LoVo (cell line): ENCODE data around the gene ALOX12.
A peak's percentile ranks its signal among the peaks of the same experiment; 100 is the strongest.

Experiments used
- DNase-seq: peaks from one replicate; pipeline ENCODE4 v3.0.0-alpha.2; 2016; ENCODE audit warnings: low spot score

The ALOX12 gene

DNA sequence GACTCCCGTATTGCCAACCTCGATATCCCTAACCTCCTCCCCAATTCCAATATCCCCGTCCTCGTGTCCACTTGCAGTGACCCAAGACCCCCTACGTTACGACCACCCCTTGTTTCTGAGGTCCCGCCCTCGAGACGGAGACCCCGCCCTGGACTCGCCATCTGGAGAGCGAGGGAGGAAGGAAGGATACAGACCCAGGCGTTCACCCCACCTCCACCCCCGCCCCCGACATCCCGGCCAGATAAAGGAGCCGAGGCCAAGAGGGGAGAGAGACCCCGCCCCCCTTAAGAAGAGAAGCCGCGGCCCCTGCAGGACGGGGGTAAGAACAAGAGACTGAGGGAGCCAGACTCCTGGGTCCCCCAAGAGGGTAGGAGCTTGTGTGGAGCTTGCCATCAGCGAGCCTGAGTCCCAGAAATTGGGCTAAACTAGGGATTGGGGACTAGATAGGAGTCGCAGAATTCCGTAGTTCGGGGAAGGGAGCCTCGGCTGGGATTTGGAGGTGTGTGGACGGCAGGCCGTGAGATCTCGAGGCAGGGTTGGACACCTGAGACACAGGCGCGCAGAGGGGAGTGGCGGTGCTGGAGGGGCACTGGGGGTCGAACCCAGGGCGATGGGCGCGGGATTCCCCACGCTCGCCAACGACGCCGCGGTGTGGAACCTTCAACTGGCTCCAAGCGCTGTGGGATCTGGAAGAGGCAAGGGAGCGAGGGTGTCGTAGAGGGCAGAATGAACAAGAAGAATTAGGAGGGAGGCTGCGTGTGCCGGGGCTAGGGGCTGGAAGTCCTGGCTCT lies 27.1 kb downstream of the ALOX12 start, which contains the start of gene BCL6B:
Gene BCL6B (plus strand): TSS at position 270 of the 791 bp plus-strand sequence. CDS start 622 bp downstream, outside the sequence.
- no peak for DNase-seq

DNA sequence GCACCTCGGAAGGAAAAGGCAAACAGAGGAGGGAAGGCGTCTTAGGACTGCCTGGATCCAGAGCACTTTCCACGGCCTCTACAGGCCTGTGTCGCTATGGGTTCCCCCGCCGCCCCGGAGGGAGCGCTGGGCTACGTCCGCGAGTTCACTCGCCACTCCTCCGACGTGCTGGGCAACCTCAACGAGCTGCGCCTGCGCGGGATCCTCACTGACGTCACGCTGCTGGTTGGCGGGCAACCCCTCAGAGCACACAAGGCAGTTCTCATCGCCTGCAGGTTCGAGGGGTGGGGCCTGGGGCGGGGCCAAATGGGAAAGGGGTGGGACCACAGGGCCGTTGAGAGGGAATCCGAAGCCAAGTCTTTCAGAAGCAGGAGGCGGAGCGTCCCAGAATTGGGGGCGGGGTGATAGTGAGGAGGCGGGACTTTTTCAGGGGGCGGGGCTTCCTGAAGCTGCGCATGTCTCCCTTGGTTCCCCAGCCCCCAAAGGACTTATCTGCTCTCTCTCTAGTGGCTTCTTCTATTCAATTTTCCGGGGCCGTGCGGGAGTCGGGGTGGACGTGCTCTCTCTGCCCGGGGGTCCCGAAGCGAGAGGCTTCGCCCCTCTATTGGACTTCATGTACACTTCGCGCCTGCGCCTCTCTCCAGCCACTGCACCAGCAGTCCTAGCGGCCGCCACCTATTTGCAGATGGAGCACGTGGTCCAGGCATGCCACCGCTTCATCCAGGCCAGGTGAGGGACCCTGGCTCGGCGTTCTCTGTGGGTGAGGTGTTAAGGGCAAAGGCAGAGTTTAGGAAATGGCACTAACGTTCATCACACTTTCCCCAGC lies 27.9 kb downstream of the ALOX12 start:
- no peak for DNase-seq

DNA sequence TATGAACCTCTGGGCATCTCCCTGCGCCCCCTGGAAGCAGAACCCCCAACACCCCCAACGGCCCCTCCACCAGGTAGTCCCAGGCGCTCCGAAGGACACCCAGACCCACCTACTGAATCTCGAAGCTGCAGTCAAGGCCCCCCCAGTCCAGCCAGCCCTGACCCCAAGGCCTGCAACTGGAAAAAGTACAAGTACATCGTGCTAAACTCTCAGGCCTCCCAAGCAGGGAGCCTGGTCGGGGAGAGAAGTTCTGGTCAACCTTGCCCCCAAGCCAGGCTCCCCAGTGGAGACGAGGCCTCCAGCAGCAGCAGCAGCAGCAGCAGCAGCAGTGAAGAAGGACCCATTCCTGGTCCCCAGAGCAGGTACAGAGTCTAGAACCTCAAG lies 28.5 kb downstream of the ALOX12 start:
- no peak for DNase-seq

DNA sequence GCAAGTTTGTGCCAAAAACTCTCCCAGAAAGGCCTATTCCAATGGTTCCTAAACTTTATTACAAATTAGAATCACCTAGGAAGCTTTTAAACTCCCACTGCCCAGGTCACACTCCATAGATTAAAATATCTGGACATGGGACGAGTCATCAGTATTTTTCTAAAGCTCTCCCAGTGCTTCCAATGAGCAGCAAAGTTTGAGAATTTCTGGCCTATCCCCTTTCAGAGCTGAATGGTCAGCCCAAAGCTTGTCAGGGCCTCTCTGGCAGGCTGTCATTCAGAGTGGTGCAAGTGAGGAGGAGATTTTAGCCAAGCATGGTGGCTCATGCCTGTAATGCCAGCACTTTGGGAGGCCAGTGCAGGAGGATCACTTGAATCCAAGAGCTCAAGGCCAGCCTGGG lies 29.4 kb downstream of the ALOX12 start:
- no peak for DNase-seq

DNA sequence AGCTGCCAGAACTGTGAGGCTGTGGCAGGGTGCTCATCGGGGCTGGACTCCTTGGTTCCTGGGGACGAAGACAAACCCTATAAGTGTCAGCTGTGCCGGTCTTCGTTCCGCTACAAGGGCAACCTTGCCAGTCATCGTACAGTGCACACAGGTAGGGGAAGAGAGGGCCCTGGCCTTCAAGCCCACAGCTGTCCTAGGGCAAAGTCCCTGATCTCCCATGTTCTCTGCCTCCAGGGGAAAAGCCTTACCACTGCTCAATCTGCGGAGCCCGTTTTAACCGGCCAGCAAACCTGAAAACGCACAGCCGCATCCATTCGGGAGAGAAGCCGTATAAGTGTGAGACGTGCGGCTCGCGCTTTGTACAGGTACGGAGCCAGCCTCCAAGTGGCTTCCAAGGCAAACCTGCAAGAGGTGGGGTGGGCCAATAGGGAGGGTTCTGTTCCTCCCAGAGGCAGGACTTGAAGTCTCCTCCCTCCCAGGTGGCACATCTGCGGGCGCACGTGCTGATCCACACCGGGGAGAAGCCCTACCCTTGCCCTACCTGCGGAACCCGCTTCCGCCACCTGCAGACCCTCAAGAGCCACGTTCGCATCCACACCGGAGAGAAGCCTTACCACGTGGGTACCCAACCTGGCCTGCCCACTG lies 30.7 kb downstream of the ALOX12 start:
- DNase-seq: no peak

DNA sequence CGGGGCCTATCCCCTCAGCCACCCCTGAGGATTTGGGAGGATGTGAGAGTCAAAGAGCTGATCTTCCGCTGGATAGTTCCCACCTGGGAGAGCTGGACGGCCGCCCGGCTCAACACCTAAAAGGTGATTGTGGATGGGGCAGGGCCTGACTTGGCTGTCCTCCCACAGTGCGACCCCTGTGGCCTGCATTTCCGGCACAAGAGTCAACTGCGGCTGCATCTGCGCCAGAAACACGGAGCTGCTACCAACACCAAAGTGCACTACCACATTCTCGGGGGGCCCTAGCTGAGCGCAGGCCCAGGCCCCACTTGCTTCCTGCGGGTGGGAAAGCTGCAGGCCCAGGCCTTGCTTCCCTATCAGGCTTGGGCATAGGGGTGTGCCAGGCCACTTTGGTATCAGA lies 31.5 kb downstream of the ALOX12 start:
- no peak for DNase-seq

DNA sequence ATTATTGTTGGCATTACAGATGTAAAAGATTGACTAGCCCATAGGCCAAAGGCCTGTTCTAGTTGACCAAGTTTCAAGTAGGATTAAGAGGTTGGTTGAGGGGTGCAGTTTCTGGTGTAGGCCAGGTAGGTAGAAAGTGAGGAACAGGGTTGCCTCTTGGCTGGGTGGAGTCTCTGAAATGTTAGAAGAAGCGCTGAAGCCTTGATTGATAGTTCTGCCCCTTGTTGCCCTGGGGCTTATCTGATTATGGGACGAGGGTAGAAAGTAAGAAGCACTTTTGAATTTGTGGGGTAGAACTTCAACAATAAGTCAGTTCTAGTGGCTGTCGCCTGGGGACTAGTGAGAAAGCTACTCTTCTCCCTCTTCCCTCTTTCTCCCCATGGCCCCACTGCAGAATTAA lies 33.2 kb downstream of the ALOX12 start:
- no peak for DNase-seq

DNA sequence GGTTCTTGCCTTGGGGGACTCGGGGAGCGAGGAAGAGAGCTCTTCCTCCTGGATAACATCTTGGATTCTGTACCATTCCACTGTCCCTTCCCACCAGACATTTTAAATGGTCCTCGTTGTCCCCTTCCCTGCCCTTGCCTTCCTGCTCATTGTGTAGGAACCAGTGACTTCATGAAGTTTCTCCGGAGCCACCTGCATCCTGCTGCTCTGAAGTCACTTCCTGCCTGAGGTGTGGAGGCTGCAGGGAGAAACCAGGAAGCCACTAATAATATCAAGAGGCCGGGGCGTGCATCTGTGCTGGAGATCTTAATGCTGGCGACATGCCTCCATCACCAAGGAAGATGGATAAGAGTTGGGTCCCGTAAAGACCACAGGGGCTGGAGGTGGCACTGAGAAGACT lies 33.8 kb downstream of the ALOX12 start:
- DNase-seq: no peak

DNA sequence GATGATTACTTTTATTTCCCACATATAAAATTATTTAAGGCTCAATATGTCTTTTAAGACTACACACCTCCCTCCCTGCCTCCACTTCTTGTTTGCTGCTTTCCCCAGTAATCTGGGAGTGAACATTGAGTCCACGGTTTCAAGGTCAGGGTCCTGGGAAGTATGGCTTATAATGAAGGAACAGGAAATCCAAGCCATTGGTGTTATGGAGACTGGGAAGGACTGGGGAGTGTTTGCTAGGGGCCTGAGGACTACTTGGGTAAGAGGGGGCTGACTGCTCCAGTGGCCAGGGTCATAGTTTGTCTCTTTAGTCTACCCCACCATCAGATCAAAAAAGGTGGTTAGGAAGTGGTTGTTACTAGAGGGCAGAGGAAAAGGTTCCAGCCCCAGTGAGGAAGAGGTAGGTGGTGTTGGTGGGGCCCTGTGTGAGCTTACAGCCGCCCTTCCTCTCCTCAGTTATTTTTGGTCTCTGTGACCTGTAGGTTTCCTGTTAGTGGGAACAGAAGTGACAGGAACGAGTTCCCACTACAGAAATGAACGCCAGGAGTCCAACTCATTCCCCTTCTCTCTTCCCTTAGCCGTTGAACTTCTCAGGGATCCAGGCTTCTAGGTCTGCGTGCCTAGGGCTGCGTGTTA lies 39.2 kb downstream of the ALOX12 start:
- no peak for DNase-seq

DNA sequence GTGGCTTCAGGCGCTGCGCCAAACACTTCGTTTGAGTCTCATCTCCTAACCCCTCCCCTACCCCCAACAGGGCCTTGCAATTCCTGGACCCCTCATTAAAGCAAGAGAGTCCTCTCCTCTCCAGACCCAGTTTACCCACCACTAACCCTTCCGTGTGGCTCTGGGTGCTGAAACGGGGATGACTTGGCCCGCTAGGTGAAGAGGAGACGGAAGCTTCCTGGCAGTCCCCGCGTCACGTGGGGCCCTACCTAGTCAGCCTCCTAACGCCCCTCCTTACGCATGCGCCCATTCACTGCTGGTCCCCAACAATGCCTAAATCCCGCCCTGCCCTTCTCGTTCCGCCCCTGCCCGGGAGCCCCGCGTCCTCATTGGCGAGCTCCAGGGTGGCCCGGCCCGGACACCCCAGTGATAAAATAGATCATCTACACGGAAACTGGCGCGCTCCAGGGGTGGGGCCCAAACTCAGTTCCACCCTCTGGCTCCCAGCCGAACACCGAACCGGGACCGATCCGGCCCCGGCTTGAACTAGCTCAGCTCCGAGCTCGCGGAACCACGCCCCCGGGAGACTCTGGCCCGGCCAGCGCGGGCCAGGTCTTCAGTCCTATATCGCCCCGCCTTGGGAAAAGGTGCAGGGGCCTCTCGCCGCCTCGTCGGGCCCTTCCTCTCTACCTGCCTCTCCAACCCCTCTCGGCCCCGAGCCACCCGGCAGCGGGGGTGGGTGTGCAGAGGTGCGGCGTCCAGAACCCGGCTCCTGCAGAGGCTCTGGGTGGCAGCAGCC lies 39.9 kb downstream of the ALOX12 start, which contains the start of gene SLC16A13:
Gene SLC16A13 (plus strand): TSS at position 425 of the 778 bp plus-strand sequence. CDS start 368 bp downstream, outside the sequence.
- DNase-seq: peak; percentile 97

DNA sequence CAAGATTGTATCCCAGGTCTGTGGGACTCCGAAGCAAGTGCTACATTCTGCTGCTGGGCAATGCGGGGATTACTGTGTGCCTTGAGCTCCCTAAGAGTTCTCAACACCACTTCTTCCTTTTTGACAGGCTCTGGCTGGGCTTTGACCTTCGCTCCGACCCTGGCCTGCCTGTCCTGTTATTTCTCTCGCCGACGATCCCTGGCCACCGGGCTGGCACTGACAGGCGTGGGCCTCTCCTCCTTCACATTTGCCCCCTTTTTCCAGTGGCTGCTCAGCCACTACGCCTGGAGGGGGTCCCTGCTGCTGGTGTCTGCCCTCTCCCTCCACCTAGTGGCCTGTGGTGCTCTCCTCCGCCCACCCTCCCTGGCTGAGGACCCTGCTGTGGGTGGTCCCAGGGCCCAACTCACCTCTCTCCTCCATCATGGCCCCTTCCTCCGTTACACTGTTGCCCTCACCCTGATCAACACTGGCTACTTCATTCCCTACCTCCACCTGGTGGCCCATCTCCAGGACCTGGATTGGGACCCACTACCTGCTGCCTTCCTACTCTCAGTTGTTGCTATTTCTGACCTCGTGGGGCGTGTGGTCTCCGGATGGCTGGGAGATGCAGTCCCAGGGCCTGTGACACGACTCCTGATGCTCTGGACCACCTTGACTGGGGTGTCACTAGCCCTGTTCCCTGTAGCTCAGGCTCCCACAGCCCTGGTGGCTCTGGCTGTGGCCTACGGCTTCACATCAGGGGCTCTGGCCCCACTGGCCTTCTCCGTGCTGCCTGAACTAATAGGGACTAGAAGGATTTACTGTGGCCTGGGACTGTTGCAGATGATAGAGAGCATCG lies 42.4 kb downstream of the ALOX12 start:
- no peak for DNase-seq

DNA sequence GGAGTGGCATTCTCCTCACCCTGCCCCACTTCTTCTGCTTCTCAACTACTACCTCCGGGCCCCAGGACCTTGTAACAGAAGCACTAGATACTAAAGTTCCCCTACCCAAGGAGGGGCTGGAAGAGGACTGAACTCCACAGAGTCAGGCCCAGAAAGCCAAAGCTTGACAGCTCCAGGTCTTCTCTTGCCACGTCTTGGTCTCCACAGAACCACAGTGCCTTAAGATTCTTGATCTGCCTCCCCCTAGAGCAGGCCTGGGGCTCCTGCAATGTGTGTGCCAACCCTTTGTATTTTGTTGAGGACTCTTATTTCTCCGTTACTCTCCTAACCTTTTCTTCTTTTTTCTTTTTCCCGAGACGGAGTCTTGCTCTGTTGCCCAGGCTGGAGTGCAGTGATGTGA lies 44.0 kb downstream of the ALOX12 start:
- DNase-seq: no peak

DNA sequence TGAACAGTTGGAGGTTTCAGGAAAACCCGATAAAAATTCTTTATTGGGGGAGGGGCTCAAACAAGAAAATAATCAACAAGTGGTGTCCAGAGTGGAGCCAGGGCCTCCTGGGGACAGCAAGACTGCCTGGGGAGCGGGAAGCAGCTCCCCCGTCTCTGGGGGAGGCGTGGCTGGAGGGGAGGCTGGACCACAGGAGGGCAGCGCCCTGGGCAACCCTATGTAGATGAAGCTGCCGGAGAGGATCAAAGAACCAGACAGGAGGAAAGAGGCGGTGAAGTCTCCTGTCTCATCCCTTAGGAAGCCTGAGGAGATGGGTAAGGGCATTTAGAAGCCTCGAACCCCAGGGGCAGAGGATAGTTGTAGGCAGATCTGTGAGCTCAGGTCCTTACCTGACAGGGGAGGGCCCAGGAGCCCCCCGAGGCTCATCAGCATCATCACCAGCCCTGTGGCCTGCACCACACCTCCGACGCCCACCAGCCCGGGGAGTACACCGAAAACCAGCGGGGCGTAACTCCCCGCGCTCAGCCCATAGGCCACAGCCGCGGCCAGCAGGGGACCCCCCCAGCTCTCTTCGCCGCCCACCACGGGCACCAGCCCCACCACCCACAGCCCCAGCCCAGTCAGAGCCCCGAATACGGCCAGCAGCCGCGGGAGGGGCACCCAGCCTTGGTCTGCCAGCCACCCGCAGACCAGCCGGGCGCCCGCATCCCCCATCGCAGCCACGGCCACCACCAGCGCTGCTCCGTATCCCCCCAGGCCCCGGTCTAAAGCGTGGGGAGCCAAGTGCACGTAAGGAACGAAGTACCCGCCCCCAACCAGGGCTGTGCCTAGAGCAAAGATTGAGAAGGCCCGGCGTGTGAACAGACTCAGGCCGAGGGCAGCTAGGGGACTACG lies 46.0 kb downstream of the ALOX12 start:
- no peak for DNase-seq

DNA sequence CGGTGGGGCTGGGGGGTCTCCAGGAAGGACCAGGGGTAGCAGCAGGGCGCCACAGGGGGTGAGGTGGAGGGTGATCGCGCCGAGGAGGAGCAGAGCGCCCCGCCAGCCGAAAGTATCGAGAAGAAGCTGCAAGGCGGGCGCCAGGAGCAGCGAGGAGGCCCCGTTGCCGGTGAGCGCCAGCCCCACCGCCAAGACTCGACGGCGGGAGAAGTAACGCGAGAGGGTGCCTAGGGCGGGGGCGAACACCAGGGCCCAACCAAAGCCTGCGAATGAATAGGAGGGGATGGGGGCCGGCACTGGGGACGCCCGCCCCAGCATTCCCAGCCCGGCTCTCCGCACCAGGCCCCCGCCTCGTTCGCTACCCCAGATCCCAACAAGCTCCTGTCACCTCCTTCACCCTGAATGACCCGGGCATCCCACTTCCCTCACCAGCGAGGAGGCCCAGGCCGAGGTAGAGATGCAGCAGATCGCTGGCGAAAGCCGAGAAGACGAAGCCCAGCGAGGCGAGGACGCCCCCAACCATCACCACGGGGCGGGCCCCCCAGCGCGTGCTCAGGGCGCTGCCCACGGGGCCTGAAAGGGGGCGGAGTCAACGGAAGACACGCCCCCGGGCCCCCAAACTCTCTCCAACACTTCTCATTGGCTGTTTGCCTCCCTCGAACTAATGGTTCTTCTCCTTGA lies 46.8 kb downstream of the ALOX12 start:
- no peak for DNase-seq

DNA sequence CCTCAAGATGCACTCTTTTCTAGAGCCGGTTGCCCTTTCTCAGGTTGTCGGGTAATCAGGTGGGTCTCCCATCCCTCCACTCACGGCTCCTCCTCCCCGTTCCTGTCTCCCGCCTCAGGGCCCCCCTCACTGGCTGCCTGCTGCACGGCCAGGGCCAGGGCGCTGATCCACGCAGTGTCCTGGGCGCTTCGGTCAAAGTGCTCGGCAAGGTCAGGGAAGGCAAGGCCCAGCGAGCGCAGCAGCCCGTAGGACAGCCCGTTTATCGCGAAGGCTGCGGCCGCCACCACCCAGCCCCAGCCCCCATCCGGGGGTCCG lies 47.3 kb downstream of the ALOX12 start:
- no peak for DNase-seq

DNA sequence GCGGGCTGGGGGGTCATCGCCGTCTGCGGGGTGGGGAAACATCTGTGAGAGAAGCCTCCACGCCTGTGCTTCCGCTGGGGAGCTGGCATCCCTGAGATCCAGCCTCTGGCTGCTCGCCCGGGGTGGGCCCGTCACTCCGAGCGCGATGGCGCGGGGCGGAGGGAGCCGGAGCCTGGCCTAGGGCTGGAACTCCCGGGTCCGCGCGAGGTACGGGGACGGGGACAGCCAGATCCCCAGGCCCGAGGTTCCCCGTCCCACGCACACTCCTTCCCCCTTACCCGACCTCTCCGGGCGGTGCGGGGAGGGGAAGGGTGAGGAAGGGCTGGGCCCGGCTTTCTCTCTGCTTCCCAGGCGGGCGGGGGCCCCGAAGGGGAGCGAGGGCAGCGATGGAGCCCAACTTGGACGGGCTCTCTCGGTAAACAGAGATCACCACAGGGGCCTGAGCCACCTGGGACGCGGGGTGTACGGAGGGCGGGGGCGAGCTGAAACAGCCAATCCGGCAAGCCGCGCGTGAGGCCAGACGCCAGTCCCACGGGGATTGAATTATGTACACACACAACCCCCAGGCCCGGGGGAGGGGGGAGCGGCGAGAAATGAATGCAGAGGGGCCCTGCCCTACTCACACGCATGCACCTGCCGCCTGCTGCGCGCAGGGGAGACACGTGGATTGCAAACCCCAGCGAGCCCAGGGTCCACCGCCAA lies 47.8 kb downstream of the ALOX12 start, which contains the start of gene SLC16A11:
Gene SLC16A11 (minus strand): TSS at position 596 of the 702 bp plus-strand sequence. CDS start 579 bp downstream, at position 17.
- DNase-seq: no peak

DNA sequence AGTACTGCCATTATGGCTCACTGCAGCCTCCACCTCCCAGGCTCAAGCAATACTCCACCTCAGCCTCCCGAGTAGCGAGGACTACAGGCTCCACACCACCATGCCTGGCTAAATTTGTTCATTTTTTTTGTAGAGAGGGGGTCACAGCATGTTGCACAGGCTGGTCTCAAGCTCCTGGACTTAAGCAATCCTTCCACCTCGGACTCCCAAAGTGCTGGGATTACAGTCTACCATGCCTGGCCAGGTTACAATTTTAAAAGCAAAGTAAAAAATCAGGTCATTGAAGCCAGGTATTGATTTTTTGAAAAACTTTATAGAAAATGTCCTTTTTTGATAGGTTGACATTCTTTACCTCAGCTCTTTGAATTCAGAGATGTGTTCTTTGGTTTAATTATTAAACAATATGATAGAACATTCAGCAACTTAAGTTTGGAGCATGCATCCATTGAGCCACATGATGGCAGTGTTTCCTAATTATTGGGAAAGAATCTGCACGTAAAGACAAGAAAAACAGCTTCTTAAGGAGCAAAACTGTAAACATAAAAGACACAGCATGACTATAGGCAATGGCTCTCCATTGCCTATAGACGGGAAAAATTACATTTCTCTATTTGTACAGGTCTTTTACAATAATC lies 49.8 kb downstream of the ALOX12 start:
- DNase-seq: peak; percentile 79
